ENCODE results near the gene WDR18. TPM values are rescaled to one million over a fixed set of nuclear protein-coding genes. Genes with fewer than 3 reads are reported as not detected.

The WDR18 gene
- total RNA-seq, 6 donors from 2014 or later, result 29.2 to 122 (median 38.6) TPM

DNA sequence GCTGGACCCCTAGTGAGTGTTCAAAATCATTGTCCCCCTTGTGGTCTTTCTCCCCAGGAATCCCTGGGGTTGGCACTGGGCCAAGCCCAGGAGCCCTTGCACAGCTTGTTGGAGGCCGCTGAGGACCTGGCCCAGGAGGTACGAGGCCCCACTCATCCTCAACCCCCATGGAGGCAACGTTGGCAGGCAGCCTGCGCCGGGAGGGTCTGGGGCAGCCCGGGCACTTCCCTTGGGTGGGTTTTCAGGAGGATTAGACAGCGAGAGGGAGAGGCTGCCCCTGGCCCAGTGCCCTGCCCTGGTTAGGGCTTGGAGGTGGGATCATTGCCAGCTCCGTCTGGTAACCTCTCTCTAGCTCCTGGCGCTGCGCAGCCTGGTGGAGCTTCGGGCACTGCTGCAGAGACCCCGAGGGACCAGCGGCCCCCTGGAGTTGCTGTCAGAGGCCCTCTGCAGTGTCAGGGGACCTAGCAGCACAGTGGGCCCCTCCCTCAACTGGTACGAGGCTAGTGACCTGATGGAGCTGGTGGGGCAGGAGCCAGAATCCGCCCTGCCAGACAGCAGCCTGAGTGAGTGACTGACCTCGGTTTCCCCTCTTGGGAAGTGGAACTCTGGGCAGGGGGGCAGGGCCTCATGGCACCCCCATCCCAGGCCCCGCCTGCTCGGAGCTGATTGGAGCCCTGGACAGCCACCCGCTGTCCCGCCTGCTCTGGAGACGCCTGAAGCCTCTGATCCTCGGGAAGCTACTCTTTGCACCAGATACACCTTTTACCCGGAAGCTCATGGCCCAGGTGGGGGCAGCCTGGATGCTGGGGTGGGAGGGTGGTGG lies 58.8 kb downstream of the WDR18 start:
- DNase-seq (peak in 1 of 2 donors; percentile 75), ATAC-seq (ENCODE audit: low FRiP score in 2 of 2) (no peak)
- TF ChIP-seq CTCF (IDR thresholded peaks at IDR 0.05) (no peak), EP300 (IDR thresholded peaks at IDR 0.05) (no peak), POLR2AphosphoS5 (IDR thresholded peaks at IDR 0.05) (no peak), POLR2A (IDR thresholded peaks at IDR 0.05) (no peak)
- Histone ChIP-seq H3K9me3 (no peaks in the 10 kb centered on the region), H3K4me1 (peaks cover 21 to 41% (median 36%) of the 10 kb centered on the region in 4 donors), H3K36me3 (peaks cover 0 to 13% (median 6%) of the 10 kb centered on the region in 4 donors), H3K4me3 (no peak overlapping the region), H3K27ac (no peak overlapping the region), H3K27me3 (no peaks in the 10 kb centered on the region)
- 67 to 75% methylated on average over 12 to 14 of the region's 23 CpGs for WGBS, 2 donors

Small RNA genes within 50 kb of the gene (small RNA-seq; reads per million reads assigned to genes)
- 0 to 0.49 (median 0.10) reads per million in 4 donors for gene RNU6-2

Other genes starting within 250 kb of the WDR18 start
- gene MISP, start 233.2 kb upstream of the WDR18 start, total RNA-seq, result 10 to 100 TPM; 22.5 to 51.5 (median 37.5) TPM
- 100 to 1,000 TPM; 122 to 270 (median 219) TPM for gene PTBP1, start 186.9 kb upstream of the WDR18 start, total RNA-seq
- 10 to 100 TPM in 1 of 6 donors, 1 to 10 TPM in 4, under 1 TPM in 1; 0.63 to 14.2 (median 5.6) TPM for gene PLPPR3, start 162.4 kb upstream of the WDR18 start, total RNA-seq
- 10 to 100 TPM in 1 of 6 donors, 1 to 10 TPM in 5; 2.0 to 13.6 (median 5.3) TPM for gene AZU1, start 156.5 kb upstream of the WDR18 start, total RNA-seq
- gene PRTN3, start 143.3 kb upstream of the WDR18 start, total RNA-seq, result 1 to 10 TPM in 2 of 6 donors, not detected in 4; 1.1 to 9.4 TPM
- 10 to 100 TPM in 1 of 6 donors, 1 to 10 TPM in 2, under 1 TPM in 2, not detected in 1; 0.69 to 11.9 (median 1.3) TPM for gene ELANE, start 132.0 kb upstream of the WDR18 start, total RNA-seq
- gene CFD, start 124.7 kb upstream of the WDR18 start, total RNA-seq, result 100 to 1,000 TPM; 101 to 393 (median 259) TPM
- 100 to 1,000 TPM in 2 of 6 donors, 10 to 100 TPM in 4; 33.5 to 110 (median 62.1) TPM for gene MED16, start 91.2 kb upstream of the WDR18 start, total RNA-seq
- not detected for gene RNU6-9, start 90.9 kb upstream of the WDR18 start, total RNA-seq
- gene R3HDM4, start 71.1 kb upstream of the WDR18 start, total RNA-seq, result 10 to 100 TPM; 39.6 to 71.2 (median 63.3) TPM
- not detected for gene KISS1R, start 67.0 kb upstream of the WDR18 start, total RNA-seq
- gene ARID3A, start 58.3 kb upstream of the WDR18 start, total RNA-seq, result 10 to 100 TPM in 4 of 6 donors, 1 to 10 TPM in 2; 7.1 to 54.5 (median 19.2) TPM
- gene GRIN3B, start 16.1 kb downstream of the WDR18 start, total RNA-seq, result 10 to 100 TPM in 1 of 6 donors, 1 to 10 TPM in 4, under 1 TPM in 1; 0.06 to 18.9 (median 5.6) TPM
- gene TMEM259, start 36.8 kb downstream of the WDR18 start, total RNA-seq, result 100 to 1,000 TPM; 143 to 643 (median 208) TPM
- gene RNU6-2, start 37.2 kb downstream of the WDR18 start, total RNA-seq, result not detected
- gene CNN2, start 42.3 kb downstream of the WDR18 start, total RNA-seq, result 100 to 1,000 TPM in 5 of 6 donors, 10 to 100 TPM in 1; 98.1 to 262 (median 164) TPM
- 100 to 1,000 TPM in 2 of 6 donors, 10 to 100 TPM in 4; 34.1 to 224 (median 58.2) TPM for gene ABCA7, start 55.8 kb downstream of the WDR18 start, total RNA-seq
- 100 to 1,000 TPM in 4 of 6 donors, 10 to 100 TPM in 2; 91.6 to 332 (median 123) TPM for gene ARHGAP45, start 82.8 kb downstream of the WDR18 start, total RNA-seq
- 100 to 1,000 TPM in 4 of 6 donors, 10 to 100 TPM in 2; 50.0 to 176 (median 103) TPM for gene POLR2E, start 111.0 kb downstream of the WDR18 start, total RNA-seq
- 100 to 1,000 TPM; 370 to 717 (median 484) TPM for gene GPX4, start 119.6 kb downstream of the WDR18 start, total RNA-seq
- 100 to 1,000 TPM in 4 of 6 donors, 10 to 100 TPM in 2; 44.8 to 159 (median 106) TPM for gene SBNO2, start 189.9 kb downstream of the WDR18 start, total RNA-seq
- 100 to 1,000 TPM in 1 of 6 donors, 10 to 100 TPM in 5; 50.2 to 168 (median 63.2) TPM for gene STK11, start 221.4 kb downstream of the WDR18 start, total RNA-seq

All from upper lobe of left lung (tissue), 6 donors.